ENCODE results near the gene DPH1.

The DPH1 gene

GRCh38 chr17:2022647-2023240, 7.2 kb upstream of the DPH1 start:
- H3K27me3 ChIP-seq (ENCODE audit: insufficient read depth, low read length), result peaks cover 96% of the 10 kb centered on the region
- no peak overlapping the region for H3K27ac ChIP-seq (ENCODE audit: low read length)
- no peak overlapping the region for H3K4me3 ChIP-seq (ENCODE audit: low read length)

GRCh38 chr17:2023256-2023655, 6.7 kb upstream of the DPH1 start:
- Histone ChIP-seq H3K27ac (ENCODE audit: low read length) (no peak overlapping the region), H3K4me1 (ENCODE audit: insufficient read depth, low read length) (0 out of 2 replicates have a peak, but pooled peaks cover 3% of the 10 kb centered on the region), H3K36me3 (ENCODE audit: insufficient read depth, low read depth, low read length) (no peaks in the 10 kb centered on the region), H3K27me3 (ENCODE audit: insufficient read depth, low read length) (peaks cover 96% of the 10 kb centered on the region), H3K9ac (ENCODE audit: low read depth, low read length) (no peak overlapping the region), H3K9me3 (ENCODE audit: insufficient read depth, low read depth, low read length) (no peaks in the 10 kb centered on the region), H3K4me3 (ENCODE audit: low read length) (no peak overlapping the region)

More at GRCh38 chr17:2022647-2023240, 7.2 kb upstream of the DPH1 start:
- Histone ChIP-seq H3K9me3 (ENCODE audit: insufficient read depth, low read depth, low read length) (no peaks in the 10 kb centered on the region), H3K9ac (ENCODE audit: low read depth, low read length) (no peak overlapping the region), H3K4me1 (ENCODE audit: insufficient read depth, low read length) (0 out of 2 replicates have a peak, but pooled peaks cover 3% of the 10 kb centered on the region), H3K36me3 (ENCODE audit: insufficient read depth, low read depth, low read length) (no peaks in the 10 kb centered on the region)

- Histone ChIP-seq H3K9me3 (ENCODE audit: insufficient read depth, low read depth, low read length) (no peaks in the 10 kb centered on the region), H3K27ac (ENCODE audit: low read length) (no peak overlapping the region), H3K4me1 (ENCODE audit: insufficient read depth, low read length) (0 out of 2 replicates have a peak, but pooled peaks cover 3% of the 10 kb centered on the region), H3K9ac (ENCODE audit: low read depth, low read length) (no peak overlapping the region), H3K36me3 (ENCODE audit: insufficient read depth, low read depth, low read length) (no peaks in the 10 kb centered on the region), H3K4me3 (ENCODE audit: low read length) (peak overlapping the region; percentile 51; the same call in 1 of the 2 replicates), H3K27me3 (ENCODE audit: insufficient read depth, low read length) (peaks cover 96% of the 10 kb centered on the region)
These were observed 6.0 kb upstream of the DPH1 start for GRCh38 chr17:2023692-2024571.

- no peak overlapping the region for H3K9ac ChIP-seq (ENCODE audit: low read depth, low read length)
- H3K4me1 ChIP-seq (ENCODE audit: insufficient read depth, low read length), result 0 out of 2 replicates have a peak, but pooled peaks cover 3% of the 10 kb centered on the region
- H3K36me3 ChIP-seq (ENCODE audit: insufficient read depth, low read depth, low read length), result no peaks in the 10 kb centered on the region
- peak overlapping the region; percentile 51; the same call in 1 of the 2 replicates for H3K4me3 ChIP-seq (ENCODE audit: low read length)
- no peaks in the 10 kb centered on the region for H3K9me3 ChIP-seq (ENCODE audit: insufficient read depth, low read depth, low read length)
- H3K27ac ChIP-seq (ENCODE audit: low read length), result no peak overlapping the region
- peaks cover 96% of the 10 kb centered on the region for H3K27me3 ChIP-seq (ENCODE audit: insufficient read depth, low read length)
These were observed 5.3 kb upstream of the DPH1 start for GRCh38 chr17:2024572-2025219.

GRCh38 chr17:2025220-2025621, 4.7 kb upstream of the DPH1 start, which contains the start of gene RTN4RL1:
Gene RTN4RL1 (minus strand): TSS chr17:2025334. CDS start chr17:2024865, 469 bp downstream.
- Histone ChIP-seq H3K4me3 (ENCODE audit: low read length) (peak within 1 kb of the TSS; percentile 51; the same call in 1 of the 2 replicates), H3K9ac (ENCODE audit: low read depth, low read length) (no peak within 1 kb of the TSS), H3K27me3 (ENCODE audit: insufficient read depth, low read length) (peaks cover 93% of the 10 kb centered on the region), H3K4me1 (ENCODE audit: insufficient read depth, low read length) (0 out of 2 replicates have a peak, but pooled peaks cover 3% of the 10 kb centered on the region), H3K27ac (ENCODE audit: low read length) (no peak within 1 kb of the TSS), H3K36me3 (ENCODE audit: insufficient read depth, low read depth, low read length) (no peaks in the 10 kb centered on the region), H3K9me3 (ENCODE audit: insufficient read depth, low read depth, low read length) (no peaks in the 10 kb centered on the region)

GRCh38 chr17:2025622-2026309, 4.2 kb upstream of the DPH1 start:
- 0 out of 2 replicates have a peak, but pooled peaks cover 3% of the 10 kb centered on the region for H3K4me1 ChIP-seq (ENCODE audit: insufficient read depth, low read length)
- no peaks in the 10 kb centered on the region for H3K9me3 ChIP-seq (ENCODE audit: insufficient read depth, low read depth, low read length)
- peak overlapping the region; percentile 51; the same call in 1 of the 2 replicates for H3K4me3 ChIP-seq (ENCODE audit: low read length)
- H3K27me3 ChIP-seq (ENCODE audit: insufficient read depth, low read length), result peaks cover 87% of the 10 kb centered on the region
- no peaks in the 10 kb centered on the region for H3K36me3 ChIP-seq (ENCODE audit: insufficient read depth, low read depth, low read length)
- no peak overlapping the region for H3K9ac ChIP-seq (ENCODE audit: low read depth, low read length)
- no peak overlapping the region for H3K27ac ChIP-seq (ENCODE audit: low read length)

GRCh38 chr17:2027528-2028233, 2.3 kb upstream of the DPH1 start:
- Histone ChIP-seq H3K4me3 (ENCODE audit: low read length) (no peak overlapping the region), H3K9me3 (ENCODE audit: insufficient read depth, low read depth, low read length) (no peaks in the 10 kb centered on the region), H3K27me3 (ENCODE audit: insufficient read depth, low read length) (peaks cover 72% of the 10 kb centered on the region), H3K27ac (ENCODE audit: low read length) (no peak overlapping the region), H3K9ac (ENCODE audit: low read depth, low read length) (no peak overlapping the region), H3K4me1 (ENCODE audit: insufficient read depth, low read length) (0 out of 2 replicates have a peak, but pooled peaks cover 3% of the 10 kb centered on the region), H3K36me3 (ENCODE audit: insufficient read depth, low read depth, low read length) (no peaks in the 10 kb centered on the region)

- H3K4me1 ChIP-seq (ENCODE audit: insufficient read depth, low read length), result 0 out of 2 replicates have a peak, but pooled peaks cover under 1% of the 10 kb centered on the region
- H3K36me3 ChIP-seq (ENCODE audit: insufficient read depth, low read depth, low read length), result no peaks in the 10 kb centered on the region
- no peak overlapping the region for H3K9ac ChIP-seq (ENCODE audit: low read depth, low read length)
- H3K27me3 ChIP-seq (ENCODE audit: insufficient read depth, low read length), result peaks cover 66% of the 10 kb centered on the region
- H3K9me3 ChIP-seq (ENCODE audit: insufficient read depth, low read depth, low read length), result no peaks in the 10 kb centered on the region
- no peak overlapping the region for H3K4me3 ChIP-seq (ENCODE audit: low read length)
- H3K27ac ChIP-seq (ENCODE audit: low read length), result no peak overlapping the region
These were observed 1.7 kb upstream of the DPH1 start for GRCh38 chr17:2028234-2028614.

GRCh38 chr17:2028737-2029136, 1.2 kb upstream of the DPH1 start:
- Histone ChIP-seq H3K27ac (ENCODE audit: low read length) (no peak overlapping the region), H3K36me3 (ENCODE audit: insufficient read depth, low read depth, low read length) (no peaks in the 10 kb centered on the region), H3K4me3 (ENCODE audit: low read length) (no peak overlapping the region), H3K9me3 (ENCODE audit: insufficient read depth, low read depth, low read length) (no peaks in the 10 kb centered on the region), H3K4me1 (ENCODE audit: insufficient read depth, low read length) (no peaks in the 10 kb centered on the region), H3K9ac (ENCODE audit: low read depth, low read length) (no peak overlapping the region), H3K27me3 (ENCODE audit: insufficient read depth, low read length) (peaks cover 61% of the 10 kb centered on the region)

- peak overlapping the region; percentile 85; the same call in 1 of the 2 replicates for H3K4me3 ChIP-seq (ENCODE audit: low read length)
- H3K27ac ChIP-seq (ENCODE audit: low read length), result no peak overlapping the region
- H3K4me1 ChIP-seq (ENCODE audit: insufficient read depth, low read length), result no peaks in the 10 kb centered on the region
- H3K9me3 ChIP-seq (ENCODE audit: insufficient read depth, low read depth, low read length), result no peaks in the 10 kb centered on the region
- no peaks in the 10 kb centered on the region for H3K36me3 ChIP-seq (ENCODE audit: insufficient read depth, low read depth, low read length)
- peaks cover 41% of the 10 kb centered on the region for H3K27me3 ChIP-seq (ENCODE audit: insufficient read depth, low read length)
- H3K9ac ChIP-seq (ENCODE audit: low read depth, low read length), result no peak overlapping the region
These were observed 818 bp downstream of the DPH1 start for GRCh38 chr17:2030779-2031163.
